A549 (cell line): ENCODE measurements around the gene PAPLN. TPM values are rescaled to one million over a fixed set of nuclear protein-coding genes. Genes with fewer than 3 reads are reported as not detected.

Experiments used
- ATAC-seq, 2 experiments: fragments of 200-7000 bp in 1 of 2; fragments of >200 bp in 1 of 2; cut with Nextera tagmentation in 1 of 2; cut with Tn5 transposase in 1 of 2; 3 replicates each; pipeline versions ENCODE4 v1.8.0 to v1.9.1; 2018 to 2020; ENCODE audit warnings: mild to moderate bottlenecking in 1 of 2, moderate library complexity in 1 of 2
- CTCF ChIA-PET: fragments of 300-600 bp; sonication (Branson Sonifier 250); formaldehyde crosslinking; extraction: SDS; loops from one replicate; lab custom pipeline; 2021; ENCODE audit warnings: antibody characterized with exemption, inconsistent platforms; lab: Yijun Ruan, JAX
- POLR2A ChIA-PET: fragments of 350-600 bp; formaldehyde crosslinking; extraction: SDS; loops from one replicate; lab custom pipeline; 2021; ENCODE audit warnings: antibody characterized with exemption, inconsistent platforms; lab: Yijun Ruan, JAX
- DNase-seq, 2 experiments: peaks; one replicate each; pipeline versions ENCODE4 v3.0.0 to v3.0.0-alpha.2; 2011 to 2016; ENCODE audit warnings: low read depth in 1 of 2, low spot score in 1 of 2
- FAIRE-seq: peaks from 2 replicates; lab custom pipeline; 2011; peaks lifted over from hg19 to GRCh38; lab: Jason Lieb, UNC
- H3K27ac ChIP-seq, 2 experiments: fragments of >200 bp; sonication (Bioruptor Twin); formaldehyde crosslinking; 3 replicates each; pipeline ENCODE4 v1.5.1; 2016 to 2017
- H3K4me1 ChIP-seq: fragments of >200 bp; sonication (Bioruptor Twin); formaldehyde crosslinking; 3 replicates; pipeline ENCODE4 v1.6.1; 2016
- H3K4me2 ChIP-seq: fragments of >200 bp; sonication (Bioruptor Twin); formaldehyde crosslinking; 3 replicates; pipeline ENCODE4 v1.6.1; 2016
- H3K4me3 ChIP-seq: fragments of >200 bp; sonication (Bioruptor Twin); formaldehyde crosslinking; 3 replicates; pipeline ENCODE4 v1.5.1; 2016
- H3K9me3 ChIP-seq: fragments of >200 bp; sonication (Bioruptor Twin); formaldehyde crosslinking; 3 replicates; pipeline ENCODE4 v1.6.1; 2016
- ATOH8 ChIP-seq: fragments of 250-450 bp; sonication (Bioruptor Pico); IDR thresholded peaks from 2 replicates; pipeline ENCODE4 v1.5.0; 2020; ENCODE audit warnings: low read depth, mild to moderate bottlenecking, moderate library complexity
- BCL3 ChIP-seq: fragments of >200 bp; sonication (Bioruptor Twin); formaldehyde crosslinking; IDR thresholded peaks from 3 replicates; pipeline ENCODE4 v1.6.1; 2016
- BHLHE40 ChIP-seq: IDR thresholded peaks from 2 replicates; pipeline ENCODE4 v1.6.1; 2012; ENCODE audit warnings: low read depth, low read length, inconsistent platforms
- CHD4 ChIP-seq: fragments of 200-600 bp; sonication (generic); IDR thresholded peaks from 2 replicates; pipeline ENCODE4 v1.6.1; 2016; ENCODE audit warnings: antibody characterized with exemption, mild to moderate bottlenecking, borderline replicate concordance
- EHMT2 ChIP-seq: fragments of 200-600 bp; sonication (generic); IDR thresholded peaks from 2 replicates; pipeline ENCODE4 v1.6.1; 2016; ENCODE audit warnings: antibody characterized with exemption, low read depth, mild to moderate bottlenecking, moderate library complexity
- ELK1 ChIP-seq: fragments of 150-350 bp; IDR thresholded peaks from 2 replicates; pipeline ENCODE4 v1.6.1; 2014; ENCODE audit warnings: low read depth, mild to moderate bottlenecking, low read length
- ESRRA ChIP-seq: fragments of 150-350 bp; IDR thresholded peaks from 2 replicates; pipeline ENCODE4 v1.6.1; 2014; ENCODE audit warnings: mild to moderate bottlenecking, low read length, borderline replicate concordance
- FOSB ChIP-seq: fragments of 250-450 bp; sonication (Bioruptor Pico); IDR thresholded peaks from 2 replicates; pipeline ENCODE4 v1.5.0; 2020; ENCODE audit warnings: mild to moderate bottlenecking, moderate library complexity
- FOXS1 ChIP-seq: fragments of 250-450 bp; sonication (Bioruptor Pico); IDR thresholded peaks from 2 replicates; pipeline ENCODE4 v1.5.0; 2020; ENCODE audit warnings: mild to moderate bottlenecking, moderate library complexity
- HEYL ChIP-seq: fragments of 250-450 bp; sonication (Bioruptor Pico); IDR thresholded peaks from 2 replicates; pipeline ENCODE4 v1.8.0; 2021; ENCODE audit warnings: mild to moderate bottlenecking, moderate library complexity
- HOXB13 ChIP-seq: fragments of 250-450 bp; sonication (Bioruptor Pico); IDR thresholded peaks from 2 replicates; pipeline ENCODE4 v1.5.0; 2020; ENCODE audit warnings: low read depth, mild to moderate bottlenecking, moderate library complexity
- HOXB5 ChIP-seq: fragments of 250-450 bp; sonication (Bioruptor Pico); IDR thresholded peaks from 2 replicates; pipeline ENCODE4 v1.5.0; 2020; ENCODE audit warnings: mild to moderate bottlenecking, moderate library complexity
- JUN ChIP-seq, 2 experiments: fragments of >200 bp; sonication (Bioruptor Twin); formaldehyde crosslinking; IDR thresholded peaks; 2 replicates in 1 of 2; 3 replicates in 1 of 2; pipeline ENCODE4 v1.6.1; 2016 to 2017
- JUNB ChIP-seq: fragments of >200 bp; sonication (Bioruptor Twin); formaldehyde crosslinking; IDR thresholded peaks from 2 replicates; pipeline ENCODE4 v1.6.1; 2016
- KDM1A ChIP-seq: fragments of 200-600 bp; sonication (generic); IDR thresholded peaks from 2 replicates; pipeline ENCODE4 v1.6.1; 2016; ENCODE audit warnings: low read depth, mild to moderate bottlenecking
- KDM5A ChIP-seq: fragments of 200-600 bp; sonication (generic); IDR thresholded peaks from 2 replicates; pipeline ENCODE4 v1.6.1; 2016; ENCODE audit warnings: antibody characterized with exemption, mild to moderate bottlenecking
- MYC ChIP-seq: IDR thresholded peaks from 2 replicates; pipeline ENCODE4 v1.6.1; 2012; ENCODE audit warnings: mild to moderate bottlenecking, inconsistent platforms, low read length, improper control_type of control experiment, borderline replicate concordance
- NFE2L2 ChIP-seq: fragments of 150-350 bp; conservative IDR thresholded peaks from 2 replicates; pipeline ENCODE4 v1.6.1; 2014; ENCODE audit warnings: low read length
- NPAS2 ChIP-seq: fragments of 250-450 bp; sonication (Bioruptor Pico); IDR thresholded peaks from 2 replicates; pipeline ENCODE4 v1.8.0; 2022; ENCODE audit warnings: mild to moderate bottlenecking, moderate library complexity, borderline replicate concordance
- NR3C1 ChIP-seq: fragments of >200 bp; sonication (Bioruptor Twin); formaldehyde crosslinking; IDR thresholded peaks from 3 replicates; pipeline ENCODE4 v1.6.1; 2017
- PHF8 ChIP-seq: fragments of 200-600 bp; sonication (generic); IDR thresholded peaks from 2 replicates; pipeline ENCODE4 v1.6.1; 2016; ENCODE audit warnings: low read depth, mild to moderate bottlenecking, antibody characterized with exemption, moderate library complexity, borderline replicate concordance
- POLR2A ChIP-seq: IDR thresholded peaks from 2 replicates; pipeline ENCODE4 v1.6.1; 2012; ENCODE audit warnings: mild to moderate bottlenecking, low read length
- POLR2AphosphoS2 ChIP-seq: conservative IDR thresholded peaks from 2 replicates; pipeline ENCODE4 v1.6.1; 2012; ENCODE audit warnings: low read length, improper control_type of control experiment, inconsistent platforms
- RAD21 ChIP-seq, 2 experiments: fragments of >200 bp in 1 of 2; sonication (Bioruptor Twin) in 1 of 2; formaldehyde crosslinking in 1 of 2; IDR thresholded peaks in 1 of 2; conservative IDR thresholded peaks in 1 of 2; 2 replicates in 1 of 2; 3 replicates in 1 of 2; pipeline ENCODE4 v1.6.1; 2012 to 2018; ENCODE audit warnings: inconsistent platforms in 1 of 2
- RCOR1 ChIP-seq: fragments of 150-350 bp; IDR thresholded peaks from 2 replicates; pipeline ENCODE4 v1.6.1; 2014; ENCODE audit warnings: antibody characterized with exemption, low read length, low read depth
- RFX5 ChIP-seq: fragments of 450-650 bp; IDR thresholded peaks from 2 replicates; pipeline ENCODE4 v1.7.1; 2014; ENCODE audit warnings: antibody characterized with exemption, mild to moderate bottlenecking, moderate library complexity
- SMC3 ChIP-seq: fragments of >200 bp; sonication (Bioruptor Twin); formaldehyde crosslinking; IDR thresholded peaks from 3 replicates; pipeline ENCODE4 v1.6.1; 2018; ENCODE audit warnings: inconsistent platforms
- TFCP2L1 ChIP-seq: fragments of 250-450 bp; sonication (Bioruptor Pico); IDR thresholded peaks from 2 replicates; pipeline ENCODE4 v1.5.0; 2021; ENCODE audit warnings: mild to moderate bottlenecking
- TP53 ChIP-seq: fragments of 250-450 bp; sonication (Bioruptor Pico); IDR thresholded peaks from 2 replicates; pipeline ENCODE4 v1.5.0; 2021; ENCODE audit warnings: mild to moderate bottlenecking, moderate library complexity
- USF2 ChIP-seq: fragments of 450-650 bp; IDR thresholded peaks from 2 replicates; pipeline ENCODE4 v1.6.1; 2014; ENCODE audit warnings: antibody characterized with exemption
- ZC3H11A ChIP-seq: fragments of 450-650 bp; IDR thresholded peaks from 2 replicates; pipeline ENCODE4 v1.6.1; 2014; ENCODE audit warnings: antibody characterized with exemption, mild to moderate bottlenecking
- ZNF302 ChIP-seq: fragments of 250-450 bp; sonication (Bioruptor Pico); IDR thresholded peaks from 2 replicates; pipeline ENCODE4 v1.9.0; 2021; ENCODE audit warnings: inconsistent platforms, mild to moderate bottlenecking, moderate library complexity
- WGBS: methylation state at CpG from one replicate; pipeline ENCODE4 v1.1.6; 2017; ENCODE audit errors: missing lambda C conversion rate; 5-methylcytosine and 5-hydroxymethylcytosine counted together
- polyA plus RNA-seq, 4 experiments: library from polyadenylated mRNA; depleted of rRNA in 3 of 4; stranded (reverse); fragments of >200 nt; fragmentation: RNase III in 1 of 4; extraction: RNeasy Plus Mini Kit Qiagen cat#74134 plus additional on column Dnase treatment in 1 of 4; gene quantifications; 2 replicates in 3 of 4; 3 replicates in 1 of 4; pipeline ENCODE4 v1.2.3, GENCODE V29; 2011 to 2017

The PAPLN gene
- polyA plus RNA-seq, 2 of the 4 experiments (the other 2 are of a cell fraction) = 4.3 to 5.0 TPM

GRCh38 chr14:73220634-73221033 is 16.7 kb upstream of the PAPLN start (continued):
- TF ChIP-seq EHMT2 (no peak), TP53 (CRISPR knock-in tag) (no peak), NPAS2 (CRISPR knock-in tag) (no peak), ZNF302 (CRISPR knock-in tag) (no peak), HOXB13 (CRISPR knock-in tag) (no peak), USF2 (no peak), FOSB (CRISPR knock-in tag) (no peak), JUNB (no peak)

- no peak overlapping the region for H3K4me3 ChIP-seq
- no peak for ATAC-seq
- no peak overlapping the region for H3K27ac ChIP-seq
- TF ChIP-seq BCL3 (no peak), NFE2L2 (no peak), FOXS1 (no peak), RFX5 (no peak), RCOR1 (no peak), ESRRA (no peak), KDM5A (no peak), JUN (IDR thresholded peaks at IDR 0.05) (no peak), POLR2A (no peak), HOXB5 (no peak), USF2 (no peak), ELK1 (no peak), ATOH8 (CRISPR knock-in tag) (no peak), SMC3 (no peak), KDM1A (no peak), NR3C1 (no peak)
- TF ChIP-seq, all 56 proteins: peak for 0
- WGBS = 82% methylated on average over 2 of the region's 2 CpGs
- DNase-seq (no peak), FAIRE-seq (no peak)
- no peak overlapping the region for H3K4me2 ChIP-seq
- ChIA-PET POLR2A (no interaction called here), CTCF (interaction anchor here (0.6 to 1.1 kb wide), 2 partner anchors 13 to 73 kb away, joined by 3 to 5 read pairs; no protein-coding TSS in a partner anchor)
- H3K4me1 ChIP-seq = peaks cover 18% of the 10 kb centered on the region
- no peaks in the 10 kb centered on the region for H3K9me3 ChIP-seq
These were observed 15.4 kb upstream of the PAPLN start for GRCh38 chr14:73221945-73222344.

DNA sequence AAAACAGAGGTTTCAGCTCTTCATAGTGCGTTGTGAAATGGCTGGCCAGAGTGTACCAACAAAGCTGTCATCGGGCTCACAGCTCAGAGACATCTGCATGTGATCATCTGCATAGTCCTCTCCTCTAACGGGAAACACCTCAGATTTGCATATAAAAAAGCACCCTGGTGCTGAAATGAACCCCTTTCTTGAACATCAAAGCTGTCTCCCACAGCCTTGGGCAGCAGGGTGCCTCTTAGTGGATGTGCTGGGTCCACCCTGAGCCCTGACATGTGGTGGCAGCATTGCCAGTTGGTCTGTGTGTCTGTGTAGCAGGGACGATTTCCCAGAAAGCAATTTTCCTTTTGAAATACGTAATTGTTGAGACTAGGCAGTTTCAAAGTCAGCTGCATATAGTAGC is 14.3 kb upstream of the PAPLN start:
- no peak overlapping the region for H3K4me3 ChIP-seq
- CTCF ChIA-PET = interaction anchor here (0.8 to 1.3 kb wide), 5 partner anchors 9 to 249 kb away, joined by 3 to 8 read pairs (median 3); no protein-coding TSS in a partner anchor
- no peak for TF ChIP-seq JUN (IDR thresholded peaks at IDR 0.05)
- TF ChIP-seq RAD21 (conservative IDR thresholded peaks at IDR 0.05 in 1 of 2, IDR thresholded peaks at IDR 0.05 in 1 of 2) = no peak
- no peak for TF ChIP-seq PHF8
- TF ChIP-seq ZC3H11A = no peak
- TF ChIP-seq CHD4 = no peak
- no peak for TF ChIP-seq POLR2AphosphoS2
- no peak for TF ChIP-seq BHLHE40
- TF ChIP-seq HEYL (CRISPR knock-in tag) = no peak
- no peak for TF ChIP-seq TFCP2L1
- TF ChIP-seq KDM5A = no peak
- no peak for TF ChIP-seq MYC
- DNase-seq (no peak), ATAC-seq (no peak), FAIRE-seq (no peak)
- POLR2A ChIA-PET = interaction anchor here (0.6 kb wide), 1 partner anchor 221 kb away, joined by 5 read pairs; no protein-coding TSS in a partner anchor
- no peak overlapping the region for H3K27ac ChIP-seq
- H3K4me1 ChIP-seq = peaks cover 30% of the 10 kb centered on the region
- 64% methylated on average over 5 of the region's 5 CpGs for WGBS
- H3K4me2 ChIP-seq = no peak overlapping the region
- no peaks in the 10 kb centered on the region for H3K9me3 ChIP-seq
